Heart left ventricle (tissue), 13 donors: ENCODE data around the gene NEDD9.

Experiments used
- CTCF ChIP-seq, 12 donors: fragments of 200-600 bp; sonication (generic) in 4 of 12; IDR thresholded peaks; one replicate each; pipeline versions ENCODE4 v1.5.0 to v1.8.0; 2018 to 2022; ENCODE audit warnings: antibody characterized with exemption in 12 of 12, mild to moderate bottlenecking in 5 of 12
- POLR2A ChIP-seq, 2 donors: fragments of 450-650 bp; IDR thresholded peaks; one replicate each; pipeline ENCODE4 v1.6.1; 2017; ENCODE audit warnings: antibody characterized with exemption in 2 of 2, mild to moderate bottlenecking in 2 of 2, moderate library complexity in 2 of 2
- donor health status: ischemic (EF 13 %, LVEDD 7.1; RV severe dilation, severe dysfunction).
- donor health status: DM: no; HTN: yes; CAD: no.
- donor health status: DM: no; HTN: no; CAD: no.
- donor health status: ischemic (EF 25% LVEDD 6.9; RV normal size, moderate dysfunction).
- donor health status: ischemic (EF 25% LVEDD 5.7; RV mildly dilated, moderate dysfunction).
- donor health status: ischemic (EF 35%, LVEDD 5.7; RV mildly dilated, moderate dysfunction).
- donor health status: nonischemic (EF 11% LVEDD 7.7; RV severe dilation, severe dysfunction).
- donor health status: DM: yes; HTN: yes; CAD: no.
- donor health status: PGD.
- donor health status: ischemic (EF 29% LVEDD 5.4; RV normal size, mild dysfunction).
- donor health status: nonischemic (EF 23%, LVEDD 6.1; RV moderate dilation, normal function).

GRCh38 chr6:11253594-11253993 lies 21.1 kb upstream of the NEDD9 start:
- no peak for TF ChIP-seq POLR2A (IDR thresholded peaks at IDR 0.05)
- TF ChIP-seq CTCF (IDR thresholded peaks at IDR 0.05): no peak
